ENCODE results near the gene RAPGEF2.

Gene RAPGEF2

GRCh38 chr4:159278399-159278798 is 175.5 kb downstream of the RAPGEF2 start:
- no peak for DNase-seq (ENCODE audit: low read depth in 2 of 2)

GRCh38 chr4:159279084-159279483 is 176.2 kb downstream of the RAPGEF2 start:
- no peak for DNase-seq (ENCODE audit: low read depth in 2 of 2)

- DNase-seq (ENCODE audit: low read depth in 2 of 2) = no peak
These were observed 177.7 kb downstream of the RAPGEF2 start for GRCh38 chr4:159280442-159281172.

DNA sequence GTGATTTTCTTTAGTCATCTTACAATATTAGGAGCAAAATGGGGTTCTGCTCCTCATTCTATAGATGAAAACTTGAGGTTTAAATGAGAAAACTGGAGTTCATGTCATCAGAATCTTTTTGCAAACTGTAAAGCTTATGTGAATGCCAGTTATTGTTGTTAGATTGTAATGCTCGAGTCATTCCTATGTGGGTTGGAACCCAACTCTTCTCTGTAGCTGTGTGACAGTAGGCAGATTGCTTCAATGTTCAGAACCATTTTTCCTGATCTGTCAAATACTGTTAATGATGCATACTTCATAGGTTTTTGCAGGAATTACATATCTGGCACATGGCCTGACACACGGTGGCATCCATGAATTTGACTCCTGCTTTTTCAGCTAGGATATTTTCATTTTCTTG is 178.9 kb downstream of the RAPGEF2 start:
- DNase-seq (ENCODE audit: low read depth in 2 of 2) = no peak

GRCh38 chr4:159282329-159282728 is 179.4 kb downstream of the RAPGEF2 start:
- DNase-seq (ENCODE audit: low read depth in 2 of 2) = no peak

DNA sequence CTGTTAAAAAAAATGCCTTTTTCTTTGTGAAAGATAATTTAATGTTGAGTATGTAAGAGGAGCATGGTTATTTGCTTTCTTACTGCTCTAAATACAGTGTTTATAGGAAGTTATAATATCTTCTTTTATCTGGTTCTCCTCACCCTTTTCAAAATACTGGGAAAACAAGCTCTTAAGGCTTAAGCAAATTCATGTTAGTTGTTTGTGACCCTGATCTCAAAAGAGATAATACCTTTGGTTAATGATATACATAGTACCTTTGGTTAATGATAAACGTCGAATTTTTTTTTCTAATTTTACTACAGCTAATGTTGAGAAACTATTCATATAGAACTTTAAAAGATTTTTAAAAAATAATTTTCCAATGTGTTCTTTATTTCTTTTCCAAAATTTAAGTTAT is 180.1 kb downstream of the RAPGEF2 start:
- no peak for DNase-seq (ENCODE audit: low read depth in 2 of 2)

DNA sequence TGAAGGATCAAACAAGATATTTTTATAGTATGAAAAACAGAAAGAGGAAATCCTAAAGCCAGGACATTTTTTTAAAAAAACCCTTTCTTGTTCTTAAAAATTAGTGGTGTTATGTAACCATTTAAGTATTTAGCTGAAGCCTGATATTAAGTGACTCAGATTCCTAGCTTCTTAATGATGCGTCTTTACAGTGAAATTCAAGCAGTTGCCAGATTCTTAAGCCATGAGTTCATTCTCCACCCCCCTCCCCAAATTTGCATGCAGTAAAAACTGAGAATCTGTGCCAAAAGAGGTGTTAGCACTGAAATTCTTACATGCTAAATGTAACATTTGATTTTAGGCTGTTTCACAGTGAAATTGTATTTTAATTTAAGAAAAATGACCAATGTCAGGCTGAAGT is 180.8 kb downstream of the RAPGEF2 start:
- DNase-seq (ENCODE audit: low read depth in 2 of 2) = no peak

DNA sequence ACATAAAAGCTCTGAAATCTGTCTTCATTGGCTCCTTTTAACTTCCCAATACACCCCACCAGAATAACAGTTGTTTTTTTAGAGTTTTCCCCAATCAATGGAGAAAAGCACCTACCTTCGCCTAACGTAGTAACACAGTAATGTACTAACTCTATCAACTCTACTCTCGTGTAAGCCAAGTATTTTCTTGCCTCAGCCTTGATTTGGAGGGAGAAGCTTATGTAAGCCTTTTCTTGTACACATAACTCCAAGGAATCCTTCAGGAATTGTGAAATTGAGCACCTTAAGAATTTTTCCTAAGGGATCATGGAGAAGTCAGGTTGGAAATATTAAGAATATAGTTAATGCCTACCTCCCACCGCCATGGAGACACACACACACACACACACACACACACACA is 181.2 kb downstream of the RAPGEF2 start:
- DNase-seq (ENCODE audit: low read depth in 2 of 2) = no peak

DNA sequence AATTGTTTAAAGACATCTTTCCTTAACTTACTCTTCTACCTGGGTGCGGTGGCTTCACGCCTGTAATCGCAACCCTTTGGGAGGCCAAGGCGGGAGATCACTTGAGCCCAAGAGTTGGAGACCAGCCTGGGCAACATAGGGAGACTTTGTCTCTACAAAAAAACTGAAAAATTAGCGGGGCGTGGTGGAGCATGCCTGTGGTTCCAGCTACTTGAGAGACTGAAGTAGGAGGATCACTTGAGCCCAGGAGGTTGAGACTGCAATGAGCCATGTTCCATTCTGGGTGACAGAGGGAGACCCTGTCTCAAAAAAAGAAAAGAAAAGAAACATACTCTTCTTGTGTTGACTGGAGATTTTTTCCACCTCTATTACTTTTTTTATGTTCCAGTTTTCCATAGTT is 181.9 kb downstream of the RAPGEF2 start:
- DNase-seq (ENCODE audit: low read depth in 2 of 2) = no peak

GRCh38 chr4:159287767-159288166 is 184.9 kb downstream of the RAPGEF2 start:
- DNase-seq (ENCODE audit: low read depth in 2 of 2) = no peak

DNA sequence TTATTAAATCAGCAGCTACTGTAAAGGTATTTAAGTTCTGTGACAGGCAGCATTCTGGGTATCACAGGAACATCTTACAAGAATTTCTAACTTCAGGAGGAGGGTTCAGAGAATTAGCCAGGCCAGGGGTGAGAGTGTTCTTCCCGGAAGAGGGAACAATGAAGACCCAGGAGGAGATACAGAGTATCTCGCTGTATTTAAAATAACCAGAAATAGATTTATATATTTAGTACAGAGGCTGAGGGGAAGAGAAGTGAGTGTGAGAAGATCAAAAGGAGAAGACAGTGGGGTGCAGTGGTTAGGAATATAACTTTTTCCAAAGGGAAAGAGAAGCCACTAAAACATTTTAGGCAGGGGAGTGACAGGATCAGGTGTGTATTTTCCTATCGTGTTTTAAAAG is 186.8 kb downstream of the RAPGEF2 start:
- DNase-seq (ENCODE audit: low read depth in 2 of 2) = no peak

DNA sequence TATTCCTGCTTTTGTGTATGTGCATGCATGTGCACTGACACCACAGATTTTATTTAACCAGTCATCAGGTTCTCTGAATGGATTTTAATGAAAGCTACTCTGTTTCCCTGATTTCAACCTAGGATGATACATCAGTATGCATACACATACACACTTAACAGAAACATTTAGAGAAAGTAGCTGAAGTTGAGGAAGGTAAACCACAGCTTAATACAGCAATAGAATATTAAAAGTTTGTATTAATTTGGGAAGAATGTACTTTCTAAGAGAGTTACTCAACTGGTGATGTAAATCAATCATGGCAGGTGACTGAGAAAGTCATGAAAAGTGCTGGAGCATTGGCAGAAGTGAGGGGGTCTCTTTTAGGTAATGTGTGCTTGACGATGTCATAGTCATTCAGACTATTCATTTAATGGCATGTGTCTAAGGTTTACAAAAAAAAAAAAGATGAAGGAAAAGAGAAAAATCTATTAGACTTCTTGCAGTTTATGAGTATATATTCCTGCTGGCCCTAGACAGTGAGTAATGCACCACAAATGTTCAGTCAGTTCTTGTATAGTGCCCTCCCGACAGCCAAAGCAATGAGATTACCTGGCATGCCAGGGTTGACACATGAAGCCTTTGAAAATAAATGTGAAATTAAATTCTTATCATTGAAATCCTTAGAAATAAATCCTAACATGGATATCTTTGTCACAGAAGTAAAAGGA is 187.6 kb downstream of the RAPGEF2 start:
- no peak for DNase-seq (ENCODE audit: low read depth in 2 of 2)

DNA sequence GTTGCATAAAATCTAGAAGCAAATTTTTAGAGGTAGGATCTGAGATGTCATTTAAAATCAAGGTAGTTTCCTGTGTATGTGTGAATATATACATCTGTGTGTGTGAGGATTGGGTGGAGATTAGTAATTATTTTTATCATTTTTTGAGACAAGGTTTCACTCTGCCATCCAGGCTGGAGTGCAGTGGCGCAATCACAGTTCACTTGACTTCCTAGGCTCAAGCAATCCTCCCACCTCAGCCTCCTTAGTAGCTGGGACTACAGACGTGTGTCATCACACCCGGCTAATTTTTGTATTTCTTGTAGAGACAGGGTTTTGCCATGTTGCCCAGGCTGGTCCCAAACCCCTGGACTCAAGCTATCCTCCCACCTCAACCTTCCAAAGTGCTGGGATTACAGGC is 188.3 kb downstream of the RAPGEF2 start:
- no peak for DNase-seq (ENCODE audit: low read depth in 2 of 2)

- no peak for DNase-seq (ENCODE audit: low read depth in 2 of 2)
These were observed 189.4 kb downstream of the RAPGEF2 start for GRCh38 chr4:159292137-159292896.

- DNase-seq (ENCODE audit: low read depth in 2 of 2) = no peak
These were observed 191.1 kb downstream of the RAPGEF2 start for GRCh38 chr4:159293811-159294515.

DNA sequence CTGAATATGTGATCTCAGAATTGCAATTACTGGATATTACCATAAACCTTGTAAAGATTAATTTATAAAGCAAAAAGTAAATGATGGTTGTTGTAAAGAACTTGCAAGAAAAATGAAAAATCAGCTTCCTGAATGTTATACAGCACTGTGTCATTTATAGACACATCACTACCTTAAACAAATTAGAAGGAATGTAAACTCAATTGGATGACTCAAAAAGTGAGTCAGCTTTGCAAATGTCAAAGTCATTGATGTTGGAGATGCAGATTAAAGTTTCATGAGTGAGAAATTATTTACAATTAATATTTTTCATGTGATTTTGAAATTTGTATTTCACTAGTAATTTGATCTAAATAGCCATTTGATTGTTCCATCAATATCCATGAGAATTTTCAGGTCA is 193.2 kb downstream of the RAPGEF2 start:
- no peak for DNase-seq (ENCODE audit: low read depth in 2 of 2)

GRCh38 chr4:159297091-159297490 is 194.2 kb downstream of the RAPGEF2 start:
- DNase-seq (ENCODE audit: low read depth in 2 of 2) = no peak

GRCh38 chr4:159298502-159298901 is 195.6 kb downstream of the RAPGEF2 start:
- no peak for DNase-seq (ENCODE audit: low read depth in 2 of 2)

DNA sequence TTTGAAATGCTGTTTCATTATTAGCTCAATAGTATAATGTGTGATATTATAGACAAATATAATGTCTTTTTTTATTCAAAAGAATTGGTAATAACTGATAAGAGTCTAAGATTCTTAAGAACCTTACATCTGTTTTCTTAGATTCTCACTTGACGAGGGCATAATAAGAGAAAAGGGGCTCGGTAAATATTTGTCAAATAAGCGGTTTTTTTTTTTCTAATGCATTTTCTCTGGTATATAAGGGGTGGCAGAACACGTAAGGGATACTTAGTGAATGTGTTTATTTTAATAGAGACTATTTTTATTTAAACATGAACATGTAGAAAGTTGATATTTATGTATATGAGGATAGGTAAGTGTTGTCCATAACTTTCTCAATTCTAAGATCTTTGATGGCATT is 200.6 kb downstream of the RAPGEF2 start:
- no peak for DNase-seq (ENCODE audit: low read depth in 2 of 2)

DNA sequence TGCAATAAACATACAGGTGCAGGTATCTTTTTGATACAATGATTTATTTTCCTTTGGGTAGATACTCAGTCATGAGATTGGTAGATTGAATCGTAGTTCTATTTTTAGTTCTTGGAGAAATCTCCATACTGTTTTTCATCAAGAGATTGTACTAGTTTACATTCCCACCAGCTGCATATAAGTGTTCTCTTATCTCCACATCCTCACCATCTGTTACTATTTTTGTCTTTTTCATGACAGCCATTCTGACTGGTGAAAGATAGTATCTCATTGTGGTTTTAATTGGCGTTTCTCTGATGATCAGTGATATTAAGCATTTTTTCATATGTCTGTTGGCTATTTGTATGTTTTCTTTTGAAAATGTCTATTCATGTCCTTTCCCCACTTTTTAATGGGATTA is 202.2 kb downstream of the RAPGEF2 start:
- DNase-seq (ENCODE audit: low read depth in 2 of 2) = no peak

- no peak for DNase-seq (ENCODE audit: low read depth in 2 of 2)
These were observed 205.1 kb downstream of the RAPGEF2 start for GRCh38 chr4:159307929-159308328.

All from stimulated activated CD8-positive, alpha-beta memory T cell treated with anti-CD3 and anti-CD28 coated beads, Interleukin-7, amount 100 ng/mL, for 1 hour (primary cell).